Thoracic aorta (tissue), 2 donors: Measurements from ENCODE around the gene MARK4. TPM values are rescaled to one million over a fixed set of nuclear protein-coding genes. Genes with fewer than 3 reads are reported as not detected.
"Not testable (repeated sequence)": the region's sequence is repeated elsewhere in the genome, so short reads cannot be mapped to it uniquely, and the experiment has no call there.

Experiments used
- ATAC-seq: fragments of 150-250 bp; one replicate; pipeline ENCODE4 v1.8.0; 2017; ENCODE audit warnings: low read depth; ENCODE audit not compliant: insufficient number of reproducible peaks, low FRiP score
- DNase-seq: peaks from one replicate; pipeline ENCODE4 v3.0.0-alpha.2; 2020; ENCODE audit warnings: low spot score
- H3K27ac ChIP-seq, 2 donors: fragments of 200-600 bp; sonication (generic); 1 replicate in 1 of 2; 2 replicates in 1 of 2; pipeline ENCODE4 v1.5.1; 2016; ENCODE audit warnings: mild to moderate bottlenecking in 2 of 2, moderate library complexity in 2 of 2
- H3K27me3 ChIP-seq: fragments of 200-600 bp; sonication (generic); replicated peaks from 2 replicates; pipeline ENCODE4 v1.6.0; 2016; ENCODE audit warnings: mild to moderate bottlenecking; ENCODE audit not compliant: insufficient read depth
- H3K36me3 ChIP-seq: fragments of 200-600 bp; sonication (generic); one replicate; pipeline ENCODE4 v1.5.1; 2016
- H3K4me1 ChIP-seq, 2 donors: fragments of 200-600 bp; sonication (generic); 1 replicate in 1 of 2; 2 replicates in 1 of 2; pipeline versions ENCODE4 v1.5.1 to v1.6.0; 2016; ENCODE audit warnings: low read depth in 2 of 2, mild to moderate bottlenecking in 1 of 2; ENCODE audit not compliant: control insufficient read depth in 1 of 2
- H3K4me3 ChIP-seq: fragments of 200-600 bp; sonication (generic); 2 replicates; pipeline ENCODE4 v1.5.1; 2016; ENCODE audit warnings: mild to moderate bottlenecking
- H3K9me3 ChIP-seq: fragments of 200-600 bp; sonication (generic); 2 replicates; pipeline ENCODE4 v1.5.1; 2016
- total RNA-seq, 2 donors: library from RNA; depleted of rRNA; stranded (reverse); fragments of >200 nt; gene quantifications; one replicate each; pipeline versions ENCODE4 v1.1.0 to v1.2.3, GENCODE V29; 2016
- TF ChIP-seq, protein P1 (sequence below): fragments of 200-600 bp; sonication (generic); IDR thresholded peaks from one replicate; pipeline ENCODE4 v1.5.1; 2019; ENCODE audit warnings: antibody characterized with exemption

Gene MARK4
- total RNA-seq, 2 donors from 2014 or later: 24.1 to 36.2 TPM

DNA sequence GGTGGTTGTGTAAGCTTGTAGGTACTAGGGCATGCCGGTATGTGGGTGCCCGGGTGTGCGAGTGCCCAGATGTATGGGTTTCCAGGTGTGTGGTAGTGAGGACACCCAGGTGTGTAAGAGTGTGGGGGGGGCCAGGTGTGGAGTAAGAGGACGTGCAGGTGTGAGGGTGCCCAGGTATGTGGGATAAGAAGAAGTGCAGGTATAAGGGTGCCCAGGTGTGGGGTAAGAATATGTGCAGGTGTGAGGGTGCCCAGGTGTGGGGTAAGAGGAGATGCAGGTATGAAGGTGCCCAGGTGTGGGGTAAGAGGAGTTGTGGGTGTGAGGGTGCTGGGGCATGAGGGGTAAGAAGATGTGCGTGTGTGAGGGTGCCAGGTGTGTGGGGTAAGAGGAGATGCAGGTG, 14.3 kb downstream of the MARK4 start:
- TF ChIP-seq, protein P1, sequence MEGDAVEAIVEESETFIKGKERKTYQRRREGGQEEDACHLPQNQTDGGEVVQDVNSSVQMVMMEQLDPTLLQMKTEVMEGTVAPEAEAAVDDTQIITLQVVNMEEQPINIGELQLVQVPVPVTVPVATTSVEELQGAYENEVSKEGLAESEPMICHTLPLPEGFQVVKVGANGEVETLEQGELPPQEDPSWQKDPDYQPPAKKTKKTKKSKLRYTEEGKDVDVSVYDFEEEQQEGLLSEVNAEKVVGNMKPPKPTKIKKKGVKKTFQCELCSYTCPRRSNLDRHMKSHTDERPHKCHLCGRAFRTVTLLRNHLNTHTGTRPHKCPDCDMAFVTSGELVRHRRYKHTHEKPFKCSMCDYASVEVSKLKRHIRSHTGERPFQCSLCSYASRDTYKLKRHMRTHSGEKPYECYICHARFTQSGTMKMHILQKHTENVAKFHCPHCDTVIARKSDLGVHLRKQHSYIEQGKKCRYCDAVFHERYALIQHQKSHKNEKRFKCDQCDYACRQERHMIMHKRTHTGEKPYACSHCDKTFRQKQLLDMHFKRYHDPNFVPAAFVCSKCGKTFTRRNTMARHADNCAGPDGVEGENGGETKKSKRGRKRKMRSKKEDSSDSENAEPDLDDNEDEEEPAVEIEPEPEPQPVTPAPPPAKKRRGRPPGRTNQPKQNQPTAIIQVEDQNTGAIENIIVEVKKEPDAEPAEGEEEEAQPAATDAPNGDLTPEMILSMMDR: no peak
- H3K27me3 ChIP-seq: no peaks in the 10 kb centered on the region
- no peak overlapping the region for H3K4me3 ChIP-seq
- H3K9me3 ChIP-seq: no peaks in the 10 kb centered on the region
- DNase-seq (no peak), ATAC-seq (no peak)
- H3K36me3 ChIP-seq: peaks cover 19% of the 10 kb centered on the region
- no peaks in the 10 kb centered on the region for H3K4me1 ChIP-seq
- no peak overlapping the region for H3K27ac ChIP-seq

DNA sequence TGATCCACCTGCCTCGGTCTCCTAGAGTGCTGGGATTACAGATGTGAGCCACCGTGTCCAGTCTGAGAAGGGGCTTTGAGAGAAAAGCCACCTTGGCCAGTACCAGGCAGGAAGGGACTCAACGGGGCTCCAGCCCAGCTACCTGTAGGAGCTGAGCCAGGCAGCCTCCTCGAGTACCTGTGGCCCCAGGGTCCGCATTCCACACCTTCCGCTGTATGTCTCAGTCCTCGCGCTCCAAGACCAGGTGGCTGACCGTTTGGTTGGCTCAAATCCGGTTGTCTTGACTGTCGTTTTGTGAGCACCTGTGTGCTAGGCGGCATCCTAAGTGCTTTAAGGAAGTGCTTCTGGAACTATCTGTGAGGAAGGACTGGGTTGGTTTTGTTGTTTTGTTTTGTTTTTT, 16.2 kb downstream of the MARK4 start:
- DNase-seq: no peak
- Histone ChIP-seq H3K36me3 (peaks cover 33% of the 10 kb centered on the region), H3K4me3 (no peak overlapping the region), H3K27me3 (no peaks in the 10 kb centered on the region), H3K4me1 (no peaks in the 10 kb centered on the region), H3K27ac (no peak overlapping the region), H3K9me3 (no peaks in the 10 kb centered on the region)
- TF ChIP-seq, protein P1: no peak
- ATAC-seq: no peak

DNA sequence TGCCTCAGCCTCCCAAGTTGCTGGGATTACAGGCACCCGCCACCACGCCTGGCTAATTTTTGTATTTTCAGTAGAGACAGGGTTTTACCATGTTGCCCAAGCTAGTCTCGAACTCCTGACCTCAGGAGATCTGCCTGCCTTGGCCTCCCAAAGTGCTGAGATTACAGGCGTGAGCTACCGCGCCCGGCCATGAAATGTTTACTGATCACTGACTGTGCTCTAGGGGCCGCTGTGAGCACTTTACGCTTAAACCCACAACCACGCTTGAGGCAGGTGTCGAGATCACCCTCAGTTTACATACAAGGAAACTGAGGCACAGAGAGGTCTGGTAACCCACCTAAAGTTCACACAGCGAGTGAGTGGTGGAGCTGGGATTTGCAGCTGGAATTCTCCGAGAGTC, 18.9 kb downstream of the MARK4 start:
- not testable (repeated sequence) for H3K9me3 ChIP-seq, H3K4me3 ChIP-seq, H3K27ac ChIP-seq, ATAC-seq, H3K27me3 ChIP-seq, DNase-seq, H3K4me1 ChIP-seq
- peaks cover 51% of the 10 kb centered on the region for H3K36me3 ChIP-seq

DNA sequence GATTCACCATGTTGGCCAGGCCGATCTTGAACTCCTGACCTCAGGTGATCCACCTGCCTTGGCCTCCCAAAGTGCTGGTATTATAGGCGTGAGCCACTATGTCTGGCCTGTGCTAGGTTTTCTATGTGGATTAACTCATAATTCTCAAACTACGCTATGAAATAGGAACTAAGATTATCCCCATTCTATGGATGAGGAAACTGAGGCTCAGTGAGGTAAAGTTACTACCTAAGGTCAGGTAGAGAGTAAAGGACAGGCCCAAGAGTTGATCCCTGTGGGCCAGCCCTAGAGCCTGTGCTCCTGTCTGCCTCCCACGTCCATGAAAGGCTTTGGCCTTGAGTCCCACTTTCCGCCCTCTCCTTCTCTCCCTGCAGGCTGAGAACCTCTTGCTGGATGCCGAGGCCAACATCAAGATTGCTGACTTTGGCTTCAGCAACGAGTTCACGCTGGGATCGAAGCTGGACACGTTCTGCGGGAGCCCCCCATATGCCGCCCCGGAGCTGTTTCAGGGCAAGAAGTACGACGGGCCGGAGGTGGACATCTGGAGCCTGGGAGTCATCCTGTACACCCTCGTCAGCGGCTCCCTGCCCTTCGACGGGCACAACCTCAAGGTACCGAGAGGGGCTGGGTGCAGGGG, 20.1 kb downstream of the MARK4 start:
- Histone ChIP-seq H3K36me3 (peaks cover 56% of the 10 kb centered on the region), H3K27me3 (no peaks in the 10 kb centered on the region), H3K4me1 (no peaks in the 10 kb centered on the region), H3K9me3 (no peaks in the 10 kb centered on the region), H3K27ac (no peak overlapping the region), H3K4me3 (no peak overlapping the region)
- no peak for DNase-seq
- ATAC-seq: no peak
- TF ChIP-seq, protein P1: no peak

DNA sequence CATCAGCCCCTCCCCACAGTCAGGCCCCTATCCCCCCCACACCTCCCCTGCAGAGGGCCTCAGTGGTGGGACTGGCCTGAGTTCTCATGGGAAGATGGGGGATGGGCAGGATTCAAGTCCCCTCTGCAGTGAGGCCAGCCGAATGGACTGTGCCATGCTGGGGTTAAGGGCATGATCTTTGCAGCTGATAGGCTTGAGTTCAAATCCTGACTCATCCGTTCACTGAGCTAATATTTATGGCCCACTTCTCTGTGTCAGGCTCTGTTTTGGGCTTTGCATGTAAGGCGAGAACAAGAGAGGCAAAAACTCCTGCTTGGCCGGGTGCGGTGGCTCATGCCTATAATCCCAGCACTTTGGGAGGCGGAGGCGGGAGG, 20.7 kb downstream of the MARK4 start:
- no peaks in the 10 kb centered on the region for H3K27me3 ChIP-seq
- no peaks in the 10 kb centered on the region for H3K9me3 ChIP-seq
- peaks cover 54% of the 10 kb centered on the region for H3K36me3 ChIP-seq
- H3K4me3 ChIP-seq: no peak overlapping the region
- DNase-seq: no peak
- ATAC-seq: no peak
- TF ChIP-seq, protein P1: no peak
- no peaks in the 10 kb centered on the region for H3K4me1 ChIP-seq
- no peak overlapping the region for H3K27ac ChIP-seq

DNA sequence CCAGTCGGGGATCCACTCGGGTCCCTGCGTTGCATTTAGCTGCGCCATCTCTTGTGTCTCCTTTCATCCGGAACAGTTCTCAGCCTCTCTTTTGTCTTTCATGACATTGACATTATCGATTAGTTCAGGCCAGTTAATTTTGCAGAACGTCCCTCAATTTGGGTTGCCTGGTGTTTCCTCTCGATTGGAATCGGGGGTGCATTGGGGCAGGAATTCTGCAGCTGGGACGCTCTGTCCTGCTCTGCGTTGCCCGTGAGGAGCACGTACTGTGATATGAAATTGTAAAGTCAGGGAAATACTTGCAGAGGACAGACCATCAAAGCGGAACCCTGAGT, 22.4 kb downstream of the MARK4 start:
- Histone ChIP-seq H3K9me3 (no peaks in the 10 kb centered on the region), H3K4me1 (no peaks in the 10 kb centered on the region), H3K27ac (no peak overlapping the region), H3K27me3 (no peaks in the 10 kb centered on the region), H3K4me3 (no peak overlapping the region), H3K36me3 (peaks cover 60% of the 10 kb centered on the region)
- DNase-seq (no peak), ATAC-seq (no peak)
- TF ChIP-seq, protein P1: no peak
